ENCODE measurements around the gene BPIFA2. TPM values are rescaled to one million over a fixed set of nuclear protein-coding genes. Genes with fewer than 3 reads are reported as not detected.

The BPIFA2 gene
- polyA plus RNA-seq, 1 donor from 2014 or later, result not detected

GRCh38 chr20:33202451-33202850 lies 34.5 kb downstream of the BPIFA2 start:
- H3K36me3 ChIP-seq (ENCODE audit: insufficient read depth, low read length), result no peaks in the 10 kb centered on the region
- TF ChIP-seq TAF1 (IDR thresholded peaks at IDR 0.05; ENCODE audit: low read depth) (no peak), POLR2AphosphoS5 (IDR thresholded peaks at IDR 0.05) (no peak), CTCF (IDR thresholded peaks at IDR 0.05; ENCODE audit: poor library complexity, severe bottlenecking) (no peak), EP300 (conservative IDR thresholded peaks at IDR 0.05; ENCODE audit: poor library complexity, severe bottlenecking) (no peak)
- no peaks in the 10 kb centered on the region for H3F3A ChIP-seq (ENCODE audit: insufficient read depth, low read length, poor library complexity, severe bottlenecking)
- no peak overlapping the region for H3K4me2 ChIP-seq (ENCODE audit: low read length)
- no peaks in the 10 kb centered on the region for H3K27me3 ChIP-seq (ENCODE audit: insufficient read depth, low read depth, low read length)
- H3K9me3 ChIP-seq (ENCODE audit: low read length), result no peaks in the 10 kb centered on the region
- H3K27ac ChIP-seq (ENCODE audit: low read length), result no peak overlapping the region
- H4K20me1 ChIP-seq (ENCODE audit: insufficient read depth), result no peaks in the 10 kb centered on the region
- H3K79me2 ChIP-seq (replicated peaks; ENCODE audit: insufficient read depth, low read length), result no peaks in the 10 kb centered on the region
- no peaks in the 10 kb centered on the region for H3K9me2 ChIP-seq (ENCODE audit: insufficient read depth, low read length)
- H2AFZ ChIP-seq (ENCODE audit: low read depth, low read length), result no peak overlapping the region
- H3K9ac ChIP-seq (ENCODE audit: low read length), result no peak overlapping the region
- H3K4me3 ChIP-seq (ENCODE audit: low read length), result no peak overlapping the region

- Histone ChIP-seq H3K9me3 (ENCODE audit: low read length) (no peaks in the 10 kb centered on the region), H3F3A (ENCODE audit: insufficient read depth, low read length, poor library complexity, severe bottlenecking) (no peaks in the 10 kb centered on the region), H3K36me3 (ENCODE audit: insufficient read depth, low read length) (no peaks in the 10 kb centered on the region), H3K9me2 (ENCODE audit: insufficient read depth, low read length) (no peaks in the 10 kb centered on the region), H3K4me2 (ENCODE audit: low read length) (no peak overlapping the region), H3K9ac (ENCODE audit: low read length) (no peak overlapping the region), H3K4me3 (ENCODE audit: low read length) (no peak overlapping the region), H3K79me2 (replicated peaks; ENCODE audit: insufficient read depth, low read length) (no peaks in the 10 kb centered on the region), H4K20me1 (ENCODE audit: insufficient read depth) (no peaks in the 10 kb centered on the region), H3K27ac (ENCODE audit: low read length) (no peak overlapping the region), H3K27me3 (ENCODE audit: insufficient read depth, low read depth, low read length) (no peaks in the 10 kb centered on the region), H2AFZ (ENCODE audit: low read depth, low read length) (no peak overlapping the region)
- no peak for TF ChIP-seq POLR2AphosphoS5 (IDR thresholded peaks at IDR 0.05)
- TF ChIP-seq MXI1 (conservative IDR thresholded peaks at IDR 0.05; ENCODE audit: poor library complexity, severe bottlenecking), result no peak
- no peak for TF ChIP-seq SMC3 (conservative IDR thresholded peaks at IDR 0.05; ENCODE audit: poor library complexity)
- TF ChIP-seq EZH2 (IDR thresholded peaks at IDR 0.05; ENCODE audit: borderline replicate concordance, insufficient read depth, low read length, poor library complexity, severe bottlenecking), result no peak
- no peak for TF ChIP-seq TAF1 (IDR thresholded peaks at IDR 0.05; ENCODE audit: low read depth)
- no peak for TF ChIP-seq REST (IDR thresholded peaks at IDR 0.05; ENCODE audit: borderline replicate concordance)
- no peak for TF ChIP-seq RAD21 (conservative IDR thresholded peaks at IDR 0.05)
- no peak for TF ChIP-seq CTCF (IDR thresholded peaks at IDR 0.05; ENCODE audit: poor library complexity, severe bottlenecking)
- TF ChIP-seq EP300 (conservative IDR thresholded peaks at IDR 0.05; ENCODE audit: poor library complexity, severe bottlenecking), result no peak
Observed at GRCh38 chr20:33203444-33203843, 35.5 kb downstream of the BPIFA2 start.
